ENCODE results near the gene S100A8. TPM values are rescaled to one million over a fixed set of nuclear protein-coding genes. Genes with fewer than 3 reads are reported as not detected.
A peak's percentile ranks its signal among the peaks of the same experiment; 100 is the strongest.
"Not testable (repeated sequence)": the region's sequence is repeated elsewhere in the genome, so short reads cannot be mapped to it uniquely, and the experiment has no call there.

S100A8 gene
- total RNA-seq, 4 donors from 2014 or later, result 50.4 to 402 (median 59.6) TPM

DNA sequence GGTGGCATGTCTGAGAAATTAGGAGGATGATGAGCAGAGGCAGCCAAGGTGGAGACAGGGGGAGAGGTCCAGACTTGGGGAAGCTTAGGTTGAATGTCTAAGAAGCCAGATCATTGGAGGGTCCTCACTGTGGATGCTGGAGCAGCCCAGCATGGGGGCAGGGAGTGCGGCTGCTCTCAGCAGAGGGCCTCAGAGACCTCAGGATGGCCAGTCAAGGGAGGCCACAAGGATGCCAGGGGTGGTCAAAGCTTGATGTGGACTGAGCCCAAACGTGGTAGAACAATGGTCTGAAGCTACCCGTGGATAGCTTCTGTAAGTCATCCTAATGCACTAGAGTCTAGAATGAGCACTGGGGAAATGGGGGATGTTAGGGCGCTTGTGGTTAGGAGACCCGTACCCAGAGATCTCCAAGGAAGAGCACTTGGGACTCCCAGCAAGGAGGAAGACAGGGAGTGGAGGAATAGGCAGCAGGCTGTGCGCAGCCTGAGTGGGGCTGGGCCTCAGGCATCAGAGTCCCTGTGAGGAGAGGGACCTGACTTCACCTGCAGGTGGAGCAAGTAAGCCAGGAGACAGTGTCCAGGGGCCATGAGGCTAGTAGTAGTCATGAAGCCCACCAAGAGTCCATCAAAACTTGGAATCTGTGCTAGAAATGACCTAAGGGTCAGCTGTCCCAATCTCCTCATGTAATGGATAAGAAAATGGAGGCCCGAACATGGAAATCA lies 37.5 kb downstream of the S100A8 start:
- ATAC-seq (ENCODE audit: low FRiP score), result no peak
- no peak for DNase-seq (ENCODE audit: low spot score)
- TF ChIP-seq, protein P1, sequence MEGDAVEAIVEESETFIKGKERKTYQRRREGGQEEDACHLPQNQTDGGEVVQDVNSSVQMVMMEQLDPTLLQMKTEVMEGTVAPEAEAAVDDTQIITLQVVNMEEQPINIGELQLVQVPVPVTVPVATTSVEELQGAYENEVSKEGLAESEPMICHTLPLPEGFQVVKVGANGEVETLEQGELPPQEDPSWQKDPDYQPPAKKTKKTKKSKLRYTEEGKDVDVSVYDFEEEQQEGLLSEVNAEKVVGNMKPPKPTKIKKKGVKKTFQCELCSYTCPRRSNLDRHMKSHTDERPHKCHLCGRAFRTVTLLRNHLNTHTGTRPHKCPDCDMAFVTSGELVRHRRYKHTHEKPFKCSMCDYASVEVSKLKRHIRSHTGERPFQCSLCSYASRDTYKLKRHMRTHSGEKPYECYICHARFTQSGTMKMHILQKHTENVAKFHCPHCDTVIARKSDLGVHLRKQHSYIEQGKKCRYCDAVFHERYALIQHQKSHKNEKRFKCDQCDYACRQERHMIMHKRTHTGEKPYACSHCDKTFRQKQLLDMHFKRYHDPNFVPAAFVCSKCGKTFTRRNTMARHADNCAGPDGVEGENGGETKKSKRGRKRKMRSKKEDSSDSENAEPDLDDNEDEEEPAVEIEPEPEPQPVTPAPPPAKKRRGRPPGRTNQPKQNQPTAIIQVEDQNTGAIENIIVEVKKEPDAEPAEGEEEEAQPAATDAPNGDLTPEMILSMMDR (IDR thresholded peaks at IDR 0.05), result no peak

DNA sequence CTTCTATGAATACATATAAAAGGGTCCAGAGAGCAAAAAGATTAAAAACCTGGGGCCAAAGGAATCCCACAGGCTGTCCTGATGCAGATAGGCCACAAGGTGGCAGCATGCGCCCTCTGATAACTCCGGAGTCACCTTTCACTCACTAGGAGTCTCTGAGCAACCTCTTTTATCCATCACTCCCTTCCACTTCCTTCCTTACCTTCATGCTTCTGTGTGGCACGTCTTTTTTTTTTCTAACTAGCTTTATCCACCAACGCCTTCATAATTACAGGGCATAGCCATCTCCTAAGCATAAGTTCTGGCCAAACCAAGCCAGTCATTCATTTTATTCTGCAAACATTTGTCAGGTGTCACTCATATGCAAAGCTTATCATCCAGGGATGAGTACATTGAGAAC lies 38.4 kb downstream of the S100A8 start:
- peak; percentile 74 for ATAC-seq (ENCODE audit: low FRiP score)
- DNase-seq (ENCODE audit: low spot score), result no peak
- TF ChIP-seq, protein P1 (IDR thresholded peaks at IDR 0.05), result no peak

DNA sequence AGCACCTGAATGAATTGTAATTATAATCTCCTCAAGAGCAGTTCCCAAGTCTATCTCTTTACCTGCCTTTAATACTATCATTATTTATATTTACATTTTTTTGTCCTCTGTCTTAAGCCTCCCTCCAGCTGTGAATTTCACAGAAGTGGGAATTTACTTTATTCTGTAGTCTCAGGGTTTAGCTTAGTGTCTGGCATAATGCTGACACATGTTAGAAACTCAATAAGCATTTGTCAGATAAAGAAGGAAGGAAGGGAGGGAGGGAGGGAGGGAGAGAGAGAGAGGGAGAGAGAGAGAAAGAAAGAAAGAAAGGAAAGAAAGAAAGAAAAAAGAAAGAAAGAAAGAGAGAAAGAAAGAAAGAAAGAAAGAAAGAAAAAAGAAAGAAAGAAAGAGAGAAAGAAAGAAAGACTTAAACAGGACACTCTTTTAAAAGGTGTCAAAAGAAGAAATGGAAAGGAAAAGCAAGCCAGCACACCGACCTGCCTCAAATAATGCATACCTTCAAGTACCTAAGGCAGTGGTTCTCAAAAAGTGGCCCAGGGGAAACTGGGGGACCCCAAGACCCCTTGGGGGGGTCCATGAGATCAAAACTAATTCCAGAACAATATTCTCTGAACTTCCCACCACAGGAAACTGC lies 40.4 kb downstream of the S100A8 start:
- TF ChIP-seq, protein P1 (IDR thresholded peaks at IDR 0.05), result no peak
- DNase-seq (ENCODE audit: low spot score), result no peak
- ATAC-seq (ENCODE audit: low FRiP score), result no peak

DNA sequence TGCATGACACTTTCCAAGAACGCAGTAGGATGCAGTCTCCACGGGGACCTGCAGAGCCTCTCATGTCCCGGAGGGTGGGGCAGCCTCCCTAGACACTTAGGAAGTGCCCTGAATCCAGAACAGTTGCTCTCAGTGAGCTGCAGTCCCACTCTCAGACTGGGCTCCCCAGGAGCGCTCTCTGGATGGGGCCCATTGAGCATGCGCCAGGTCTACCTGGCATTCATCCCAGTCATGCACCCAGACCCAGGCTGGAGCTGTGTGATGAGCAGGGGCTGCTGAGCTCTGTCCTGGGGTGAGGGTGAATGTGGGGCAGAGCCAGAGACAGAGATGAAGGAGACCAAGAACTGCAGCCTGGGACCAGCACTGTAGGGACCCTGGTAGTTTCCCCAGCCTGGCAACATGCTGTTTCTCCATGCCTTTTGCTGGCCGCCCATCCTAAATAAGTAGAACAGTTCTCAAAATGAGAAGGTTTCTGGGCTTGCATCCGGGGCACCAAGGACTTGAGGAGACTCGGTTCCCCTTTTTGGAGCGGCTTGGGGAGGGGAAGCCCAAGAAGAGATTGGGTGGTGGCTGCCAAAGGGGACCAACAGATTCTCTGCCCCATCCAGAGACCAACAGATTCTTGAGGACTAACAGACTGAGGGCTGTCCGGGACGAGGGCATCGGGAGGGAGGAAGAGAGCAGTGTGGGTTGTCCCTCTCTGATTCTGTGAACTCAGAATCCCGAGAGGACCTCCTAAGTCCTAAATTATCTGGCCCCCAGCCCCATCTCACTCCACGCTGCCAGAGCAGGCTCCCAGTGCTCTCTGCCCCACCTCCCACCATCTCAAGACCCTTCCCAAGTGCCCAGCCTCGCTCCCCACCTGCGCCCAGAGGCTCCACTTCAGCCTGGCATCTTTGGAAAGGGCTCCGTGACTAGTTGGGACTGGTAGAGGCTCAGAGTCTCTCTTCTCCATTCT lies 41.2 kb downstream of the S100A8 start:
- no peak for DNase-seq (ENCODE audit: low spot score)
- TF ChIP-seq, protein P1 (IDR thresholded peaks at IDR 0.05), result no peak
- no peak for ATAC-seq (ENCODE audit: low FRiP score)

DNA sequence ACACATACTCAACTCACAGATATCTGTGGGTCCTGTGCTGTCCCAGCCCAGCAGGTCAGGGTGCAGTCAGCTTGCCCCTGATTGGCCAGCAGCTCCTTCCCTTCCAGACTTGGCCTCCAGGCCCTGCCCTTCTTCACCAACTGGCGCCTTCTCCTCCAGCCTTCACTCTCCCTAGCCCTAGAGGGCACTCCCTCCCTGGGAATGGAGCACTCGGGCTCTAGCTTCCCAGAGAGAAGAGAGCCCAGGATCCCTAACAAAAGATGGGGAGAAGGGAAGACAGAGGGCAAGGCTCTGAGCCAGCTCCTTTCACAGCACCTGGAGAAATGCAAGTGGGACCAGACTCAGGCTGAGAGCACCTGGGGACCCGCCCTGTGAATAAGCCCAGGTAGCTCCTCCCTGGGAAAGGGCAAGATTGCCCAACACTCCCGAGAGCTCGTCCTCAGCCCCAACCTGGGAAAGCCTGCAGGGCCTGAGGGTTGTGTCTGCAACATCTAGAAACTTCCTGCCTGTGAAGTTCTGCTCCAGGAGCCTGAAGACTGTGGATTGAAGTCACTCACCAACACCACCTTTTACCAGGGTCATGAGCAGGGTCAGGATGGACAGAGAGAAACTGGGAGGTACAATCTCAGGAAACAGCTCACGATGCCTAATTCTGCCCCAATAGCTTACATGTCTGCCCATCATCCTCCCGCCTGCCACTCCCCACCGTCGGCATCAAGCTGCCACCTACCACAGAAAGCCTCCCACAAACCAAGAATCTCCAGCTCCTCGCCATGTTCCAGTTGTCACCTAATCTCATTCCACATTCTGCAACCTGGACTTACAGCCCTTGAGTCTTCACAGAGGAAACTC lies 42.1 kb downstream of the S100A8 start, which contains the start of gene PGLYRP4:
TSS of gene PGLYRP4 (minus strand) at position 331 of the 852 bp plus-strand sequence. CDS start 909 bp downstream, outside the sequence.
- TF ChIP-seq, protein P1 (IDR thresholded peaks at IDR 0.05), result no peak
- ATAC-seq (ENCODE audit: low FRiP score), result no peak
- DNase-seq (ENCODE audit: low spot score), result no peak

DNA sequence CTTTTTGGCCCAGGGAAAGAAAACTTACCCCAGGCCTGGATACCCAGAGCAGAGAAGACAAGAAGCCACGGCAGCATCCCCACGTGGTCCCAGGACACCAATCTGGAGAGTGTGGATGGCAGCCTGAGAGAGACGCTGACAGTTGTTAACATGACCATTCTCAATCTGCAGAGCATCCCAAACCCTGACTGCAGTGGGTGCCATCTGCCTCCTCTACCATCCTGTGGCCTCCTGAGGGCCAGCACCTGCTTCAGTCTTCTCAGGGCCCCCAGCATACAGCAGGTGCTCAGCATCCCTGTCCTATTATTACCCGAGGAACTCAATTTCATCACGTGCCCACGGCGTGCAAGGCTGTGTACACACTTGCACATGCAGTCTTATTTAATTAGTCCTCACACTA lies 43.0 kb downstream of the S100A8 start:
- DNase-seq (ENCODE audit: low spot score), result no peak
- TF ChIP-seq, protein P1 (IDR thresholded peaks at IDR 0.05), result no peak
- ATAC-seq (ENCODE audit: low FRiP score), result no peak

DNA sequence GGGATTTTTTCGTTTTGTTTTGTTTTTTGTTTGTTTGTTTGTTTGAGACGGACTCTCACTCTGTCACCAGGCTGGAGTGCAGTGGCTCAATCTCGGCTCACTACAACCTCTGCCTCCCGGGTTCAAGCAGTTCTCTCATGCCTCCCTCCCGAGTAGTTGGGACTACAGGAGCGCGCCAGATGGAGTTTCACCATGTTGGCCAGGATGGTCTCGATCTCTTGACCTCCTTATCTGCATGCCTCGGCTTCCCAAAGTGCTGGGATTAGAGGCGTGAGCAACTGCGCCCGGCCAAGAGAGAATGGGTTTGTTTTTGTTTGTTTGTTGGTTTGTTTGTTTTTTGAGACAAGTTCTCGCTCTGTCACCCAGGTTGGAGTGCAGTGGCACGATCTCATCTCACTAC lies 43.8 kb downstream of the S100A8 start:
- ATAC-seq (ENCODE audit: low FRiP score); DNase-seq (ENCODE audit: low spot score): not testable (repeated sequence)
